Tibial artery (tissue), 4 donors: Measurements from ENCODE around the gene IFTAP.
"Not testable (repeated sequence)": the region's sequence is repeated elsewhere in the genome, so short reads cannot be mapped to it uniquely, and the experiment has no call there.

Experiments
- DNase-seq, 2 donors: peaks; one replicate each; pipeline ENCODE4 v3.0.0-alpha.2; 2019
- H3K27ac ChIP-seq, 2 donors: fragments of 200-600 bp; sonication (generic) in 1 of 2; 1 replicate in 1 of 2; 2 replicates in 1 of 2; pipeline ENCODE4 v1.5.1; 2018 to 2019; ENCODE audit warnings: mild to moderate bottlenecking in 1 of 2
- H3K27me3 ChIP-seq, 2 donors: fragments of 200-600 bp; sonication (generic) in 1 of 2; one replicate each; pipeline versions ENCODE4 v1.5.1 to v1.6.0; 2016 to 2019
- H3K36me3 ChIP-seq, 3 donors: fragments of 200-600 bp; sonication (generic) in 2 of 3; one replicate each; pipeline ENCODE4 v1.5.1; 2016 to 2019; ENCODE audit warnings: mild to moderate bottlenecking in 2 of 3
- H3K4me1 ChIP-seq, 4 donors: fragments of 200-600 bp; sonication (generic) in 2 of 4; 1 replicate in 3 of 4; 2 replicates in 1 of 4; pipeline ENCODE4 v1.5.1; 2016 to 2019
- H3K4me3 ChIP-seq, 2 donors: fragments of 200-600 bp; sonication (generic) in 1 of 2; 1 replicate in 1 of 2; 2 replicates in 1 of 2; pipeline ENCODE4 v1.5.1; 2018 to 2019; ENCODE audit warnings: mild to moderate bottlenecking in 2 of 2
- H3K9me3 ChIP-seq, 3 donors: fragments of 200-600 bp; sonication (generic) in 1 of 3; one replicate each; pipeline ENCODE4 v1.5.1; 2016 to 2019
- intact Hi-C: fragments of 100-400 bp; cut with DNase I; formaldehyde crosslinking; loops from one replicate; pipeline ENCODE4 v1.15.0; 2023; ENCODE audit warnings: low total_unique reads
- TF ChIP-seq, protein P1 (sequence below), 2 experiments: fragments of 200-600 bp in 1 of 2; fragments of 450-650 bp in 1 of 2; IDR thresholded peaks; one replicate each; pipeline ENCODE4 v1.5.1; 2017 to 2019; ENCODE audit warnings: antibody characterized with exemption in 2 of 2, mild to moderate bottlenecking in 1 of 2, moderate library complexity in 1 of 2

The IFTAP gene, protein sequence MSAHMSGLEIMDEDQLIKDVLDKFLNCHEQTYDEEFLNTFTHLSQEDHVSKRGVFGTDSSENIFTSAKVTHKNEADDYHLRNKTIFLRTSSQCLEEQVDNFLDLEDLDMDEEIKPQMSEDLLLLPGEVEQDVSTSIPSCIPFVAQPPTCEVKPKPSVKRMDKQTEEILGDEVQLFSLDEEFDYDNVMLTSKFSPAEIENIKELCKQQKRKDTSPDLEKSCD

DNA sequence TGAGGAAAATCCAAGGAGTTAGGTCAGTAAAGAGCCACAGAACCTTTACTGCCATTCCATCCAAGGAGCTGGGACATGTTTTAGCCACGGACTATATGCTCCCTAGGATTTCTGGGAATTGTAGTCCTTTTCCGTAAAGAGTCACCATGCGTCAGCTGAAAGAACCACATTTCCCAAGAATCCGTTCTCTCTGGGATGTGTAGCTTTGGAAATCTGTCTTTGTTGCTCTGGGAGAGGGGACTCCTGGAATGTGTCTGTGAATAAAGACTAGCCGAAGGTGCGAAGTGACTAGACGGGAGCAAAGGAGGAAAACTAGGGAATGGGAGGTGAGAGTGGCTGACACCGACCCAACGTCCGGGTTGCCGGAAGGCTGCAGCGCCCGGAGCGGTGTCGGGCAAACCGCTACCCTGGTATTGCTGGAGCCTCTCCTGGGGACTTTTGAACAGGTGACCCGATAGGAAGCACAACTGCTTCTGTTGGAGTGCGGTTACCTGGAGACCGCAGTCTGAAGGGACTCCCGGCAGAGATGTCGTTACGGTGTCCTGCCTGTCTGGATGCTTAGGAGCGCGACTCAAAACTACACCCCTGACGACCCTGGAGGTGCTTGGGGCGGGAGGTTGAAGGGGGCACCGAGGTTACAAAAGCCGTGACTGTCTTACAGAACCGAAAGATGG, at the start of gene IFTAP:
Gene IFTAP (plus strand): TSS at position 187 of the 674 bp plus-strand sequence. CDS start 15,602 bp downstream, outside the sequence.
- peak; percentile 39 to 69 for DNase-seq
- TF ChIP-seq, protein P1, sequence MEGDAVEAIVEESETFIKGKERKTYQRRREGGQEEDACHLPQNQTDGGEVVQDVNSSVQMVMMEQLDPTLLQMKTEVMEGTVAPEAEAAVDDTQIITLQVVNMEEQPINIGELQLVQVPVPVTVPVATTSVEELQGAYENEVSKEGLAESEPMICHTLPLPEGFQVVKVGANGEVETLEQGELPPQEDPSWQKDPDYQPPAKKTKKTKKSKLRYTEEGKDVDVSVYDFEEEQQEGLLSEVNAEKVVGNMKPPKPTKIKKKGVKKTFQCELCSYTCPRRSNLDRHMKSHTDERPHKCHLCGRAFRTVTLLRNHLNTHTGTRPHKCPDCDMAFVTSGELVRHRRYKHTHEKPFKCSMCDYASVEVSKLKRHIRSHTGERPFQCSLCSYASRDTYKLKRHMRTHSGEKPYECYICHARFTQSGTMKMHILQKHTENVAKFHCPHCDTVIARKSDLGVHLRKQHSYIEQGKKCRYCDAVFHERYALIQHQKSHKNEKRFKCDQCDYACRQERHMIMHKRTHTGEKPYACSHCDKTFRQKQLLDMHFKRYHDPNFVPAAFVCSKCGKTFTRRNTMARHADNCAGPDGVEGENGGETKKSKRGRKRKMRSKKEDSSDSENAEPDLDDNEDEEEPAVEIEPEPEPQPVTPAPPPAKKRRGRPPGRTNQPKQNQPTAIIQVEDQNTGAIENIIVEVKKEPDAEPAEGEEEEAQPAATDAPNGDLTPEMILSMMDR (IDR thresholded peaks at IDR 0.05): no peak
- Histone ChIP-seq H3K36me3 (no peaks in the 10 kb centered on the region), H3K27me3 (no peaks in the 10 kb centered on the region), H3K4me1 (peaks cover 0 to 12% (median 4%) of the 10 kb centered on the region in 4 donors), H3K9me3 (no peaks in the 10 kb centered on the region), H3K27ac (peak within 1 kb of the TSS; percentile 56 to 72), H3K4me3 (peak within 1 kb of the TSS; percentile 60 to 72)
- intact Hi-C loops: loop anchor here (10.0 kb wide), 1 partner anchor 300 kb away; the partner anchor contains the start of gene PRR5L

DNA sequence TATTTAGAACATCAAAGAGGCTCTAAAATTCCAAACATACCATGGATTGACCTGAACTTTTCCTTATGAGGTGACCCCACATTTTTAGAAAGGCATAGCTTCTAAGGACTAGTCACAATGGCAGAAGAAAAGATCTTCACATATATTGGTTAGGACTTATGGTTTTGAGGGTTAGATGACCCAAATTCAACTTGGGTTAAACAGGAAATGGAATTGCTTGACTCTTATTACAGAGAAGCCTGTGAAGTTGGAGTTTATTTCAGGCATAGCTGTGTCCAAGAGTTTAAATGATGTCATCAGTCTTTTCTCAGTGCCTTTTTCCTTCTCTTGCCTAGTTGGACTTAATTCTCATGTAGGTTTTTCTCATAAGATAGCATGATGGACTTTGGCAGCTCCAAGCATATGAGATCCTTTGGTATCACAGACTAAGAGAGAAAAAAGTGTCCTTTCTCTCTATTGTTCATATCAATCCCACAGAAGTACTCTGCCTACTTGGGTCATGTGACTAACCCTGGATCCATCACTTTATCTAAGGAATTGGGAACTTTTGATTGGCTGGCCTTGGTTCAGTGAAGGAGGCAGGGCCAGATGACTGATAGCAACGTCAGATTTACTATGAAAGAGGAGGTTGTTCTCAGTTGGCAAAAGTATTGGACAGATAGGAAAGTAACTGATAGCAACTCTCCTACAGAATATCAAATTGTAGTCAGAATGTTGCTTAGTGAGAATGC, 43.8 kb upstream of the IFTAP start:
- DNase-seq: no peak
- Histone ChIP-seq H3K27ac (no peak overlapping the region), H3K36me3 (no peaks in the 10 kb centered on the region), H3K9me3 (no peaks in the 10 kb centered on the region), H3K27me3 (no peaks in the 10 kb centered on the region), H3K4me1 (no peaks in the 10 kb centered on the region), H3K4me3 (no peak overlapping the region)
- intact Hi-C loops: no loop called here
- TF ChIP-seq, protein P1 (IDR thresholded peaks at IDR 0.05): no peak

DNA sequence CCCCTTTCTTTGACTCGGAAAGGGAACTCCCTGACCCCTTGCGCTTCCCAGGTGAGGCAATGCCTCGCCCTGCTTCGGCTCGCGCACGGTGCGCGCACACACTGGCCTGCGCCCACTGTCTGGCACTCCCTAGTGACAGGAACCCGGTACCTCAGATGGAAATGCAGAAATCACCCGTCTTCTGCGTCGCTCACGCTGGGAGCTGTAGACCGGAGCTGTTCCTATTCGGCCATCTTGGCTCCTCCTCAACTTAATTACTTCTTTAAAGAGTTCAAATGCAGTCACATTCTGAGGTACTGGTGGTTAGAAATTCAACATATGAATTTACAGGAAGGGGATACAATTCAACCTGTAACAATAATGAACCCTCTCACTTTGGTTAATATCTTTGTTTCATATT, 36.9 kb upstream of the IFTAP start:
- H3K4me3 ChIP-seq, H3K4me1 ChIP-seq, H3K27ac ChIP-seq, DNase-seq, H3K27me3 ChIP-seq, H3K9me3 ChIP-seq, H3K36me3 ChIP-seq, intact Hi-C loops: not testable (repeated sequence)

DNA sequence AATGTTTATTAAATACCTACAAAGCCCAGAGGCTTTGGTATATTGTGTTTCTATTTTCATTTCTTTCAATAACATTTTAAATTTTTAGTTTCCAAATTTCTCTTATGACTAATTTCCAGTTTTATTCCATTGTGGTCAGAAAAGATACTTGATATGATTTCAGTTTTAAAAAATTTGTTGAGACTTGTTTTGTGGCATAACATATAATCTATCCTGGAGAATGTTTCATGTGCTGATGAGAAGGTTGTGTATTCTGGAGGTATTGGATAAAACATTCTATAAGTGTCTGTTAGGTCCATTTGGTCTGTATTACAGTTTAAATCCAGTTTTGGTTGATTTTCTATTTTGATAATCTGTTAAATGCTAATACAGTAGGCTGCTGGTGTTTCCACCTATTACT, 36.3 kb upstream of the IFTAP start:
- no peak for DNase-seq
- intact Hi-C loops: no loop called here
- no peaks in the 10 kb centered on the region for H3K27me3 ChIP-seq
- H3K9me3 ChIP-seq: peaks cover 0 to 5% (median 0%) of the 10 kb centered on the region in 3 donors
- H3K4me3 ChIP-seq: no peak overlapping the region
- TF ChIP-seq, protein P1 (IDR thresholded peaks at IDR 0.05): no peak
- H3K27ac ChIP-seq: no peak overlapping the region
- no peaks in the 10 kb centered on the region for H3K36me3 ChIP-seq
- H3K4me1 ChIP-seq: no peaks in the 10 kb centered on the region

DNA sequence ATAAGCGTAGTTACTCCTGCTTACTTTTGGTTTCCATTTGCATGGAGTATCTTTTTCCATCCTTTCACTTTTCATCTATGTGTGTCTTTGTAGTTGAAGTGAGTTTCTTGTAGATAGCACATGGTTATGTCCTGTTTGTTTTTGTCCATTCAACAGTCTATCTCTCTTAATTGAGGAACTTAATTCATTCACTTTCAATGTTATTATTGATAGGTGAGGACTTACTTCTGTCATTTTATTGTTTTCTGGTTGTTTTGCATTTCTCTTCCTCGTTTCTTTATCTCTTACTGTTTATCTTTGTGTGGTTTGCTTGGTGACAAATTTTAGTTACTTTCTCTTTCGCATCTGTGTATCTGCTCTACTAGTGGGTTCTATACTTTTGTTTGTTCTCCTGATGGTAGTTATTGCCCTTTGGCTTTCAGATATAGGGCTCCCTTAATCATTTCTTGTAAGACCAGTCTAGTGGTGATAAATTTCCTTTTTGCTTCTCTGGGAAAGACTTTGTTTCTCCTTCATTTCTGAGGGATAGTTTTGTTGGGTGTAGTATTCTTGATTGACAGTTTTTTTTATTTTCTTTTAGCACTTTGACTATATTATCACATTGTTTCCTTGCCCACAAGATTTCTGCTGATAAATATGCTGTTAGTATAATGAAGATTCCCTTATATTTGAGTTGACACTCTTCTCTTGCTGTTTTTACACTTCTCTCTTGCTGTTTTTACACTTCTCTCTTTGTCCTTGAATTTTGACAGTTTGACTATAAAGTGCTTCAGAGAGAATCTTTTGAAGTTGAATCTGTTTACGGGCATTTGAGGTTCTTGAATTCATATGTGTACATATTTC, 35.5 kb upstream of the IFTAP start:
- Histone ChIP-seq H3K27me3 (no peaks in the 10 kb centered on the region), H3K4me1 (no peaks in the 10 kb centered on the region), H3K4me3 (no peak overlapping the region), H3K27ac (no peak overlapping the region), H3K9me3 (peaks cover 0 to 5% (median 0%) of the 10 kb centered on the region in 3 donors), H3K36me3 (no peaks in the 10 kb centered on the region)
- intact Hi-C loops: no loop called here
- TF ChIP-seq, protein P1 (IDR thresholded peaks at IDR 0.05): no peak
- no peak for DNase-seq
